DMS 273 (cell line): ENCODE results near the gene MATCAP1.
A peak's percentile ranks its signal among the peaks of the same experiment; 100 is the strongest.

ENCODE experiments used
- DNase-seq: peaks from one replicate; lab custom pipeline; 2025; ENCODE audit not compliant: unreplicated experiment; lab: John Stamatoyannopoulos, UW

MATCAP1 gene

GRCh38 chr16:67183627-67184452 is at the start of gene MATCAP1:
MATCAP1 (minus strand) TSS chr16:67183963; CDS start chr16:67180610, 3,353 bp downstream.
- peak; percentile 98 for DNase-seq

DNA sequence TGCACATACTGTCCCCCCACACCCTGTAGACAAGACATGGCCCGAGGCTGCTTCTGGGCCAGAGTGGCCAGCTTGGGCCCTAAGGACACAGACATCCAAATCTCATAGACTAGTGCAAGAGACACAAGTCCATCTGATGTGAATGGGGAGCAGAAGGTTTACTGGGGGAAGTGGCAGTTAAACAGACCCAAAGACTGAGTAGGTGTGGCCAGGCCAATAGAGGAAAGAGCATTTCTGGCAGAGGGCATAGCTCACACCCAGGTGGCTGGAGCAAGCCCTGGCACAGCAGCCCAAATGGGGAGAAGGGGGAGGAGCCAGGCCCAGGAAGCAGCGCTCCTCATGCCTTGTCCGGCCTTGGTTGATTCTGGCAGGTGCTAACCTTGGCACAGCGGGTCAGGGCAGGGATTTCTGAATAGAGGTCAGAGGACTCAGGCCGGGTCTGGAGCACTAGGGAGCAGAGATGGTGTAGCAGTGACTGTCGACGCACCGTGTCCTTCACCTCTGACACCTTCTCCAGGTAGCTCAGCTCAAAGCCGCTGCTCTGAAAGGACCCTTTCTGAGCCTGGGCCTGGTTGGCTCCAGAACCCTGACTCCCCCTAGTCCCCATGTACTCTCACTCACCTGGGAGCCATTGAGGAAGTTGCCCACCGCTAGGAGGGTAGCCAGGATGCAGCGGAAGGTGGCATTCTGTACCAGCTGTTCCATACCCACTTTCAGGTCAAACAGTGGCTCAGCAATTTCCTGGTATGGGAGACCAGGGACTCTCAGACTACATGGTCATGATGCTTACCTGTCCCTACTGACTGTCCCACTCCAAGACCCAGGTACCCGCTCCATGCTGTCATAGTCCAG is 47.3 kb upstream of the MATCAP1 start:
- peak; percentile 33 for DNase-seq

GRCh38 chr16:67229906-67230808 is 46.4 kb upstream of the MATCAP1 start:
- no peak for DNase-seq

- no peak for DNase-seq
Observed at GRCh38 chr16:67228905-67229304, 45.1 kb upstream of the MATCAP1 start.

GRCh38 chr16:67228034-67228785 is 44.4 kb upstream of the MATCAP1 start:
- DNase-seq, result no peak

DNA sequence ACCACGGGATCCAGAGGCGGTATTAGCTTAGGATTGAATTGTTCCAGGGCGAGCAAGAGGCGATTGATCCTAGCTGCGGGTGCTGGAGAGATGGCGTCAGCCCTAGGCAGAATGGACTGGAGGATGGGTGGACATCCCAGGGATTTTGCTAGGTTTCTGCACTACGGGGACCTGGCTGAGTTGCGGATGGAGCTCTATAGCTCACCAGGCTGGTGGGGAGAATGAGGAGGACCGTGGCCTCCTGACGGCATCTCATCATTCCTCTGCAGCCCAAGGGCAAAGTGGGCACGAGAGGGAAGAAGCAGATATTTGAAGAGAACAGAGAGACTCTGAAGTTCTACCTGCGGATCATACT is 43.8 kb upstream of the MATCAP1 start:
- no peak for DNase-seq

DNA sequence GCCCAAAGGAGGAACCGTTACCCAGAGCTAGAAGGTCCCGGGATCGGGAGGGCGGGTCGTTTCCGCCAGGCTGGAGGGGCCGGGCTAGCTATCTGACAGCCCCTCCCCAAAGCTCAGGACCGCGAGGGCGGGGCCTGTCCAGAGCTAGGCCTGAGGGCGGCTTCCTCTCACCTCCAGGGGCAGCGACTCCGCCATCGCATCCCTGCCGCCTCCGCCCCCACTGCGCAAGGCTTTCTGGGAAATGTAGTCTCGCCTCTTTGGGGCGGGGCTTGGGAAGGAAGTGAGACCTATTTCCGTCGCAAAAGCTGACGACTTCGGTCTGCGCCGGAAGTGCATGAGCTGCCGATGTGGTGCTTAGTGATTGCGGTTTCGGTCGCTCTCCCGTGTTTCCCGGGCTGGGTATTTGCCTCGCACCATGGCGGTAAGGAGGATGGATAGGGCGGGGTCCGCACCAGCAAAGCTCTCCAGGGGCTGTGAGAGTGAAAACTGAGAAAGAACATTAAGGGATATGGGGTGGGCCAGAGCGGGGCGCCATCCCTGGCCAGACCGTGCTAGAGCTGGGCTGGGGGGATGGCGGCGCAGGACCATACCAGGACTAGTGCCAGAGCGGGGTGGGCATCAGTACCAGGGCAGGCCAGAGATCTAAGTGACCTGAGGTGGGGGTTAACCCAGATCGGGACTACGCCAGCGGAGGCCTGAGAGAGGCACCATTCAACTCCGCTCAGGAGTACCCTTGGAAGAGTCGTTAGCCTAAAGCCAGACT is 43.2 kb upstream of the MATCAP1 start, which contains the start of gene TMEM208:
TMEM208 (plus strand) TSS at position 327 of the 763 bp plus-strand sequence; CDS start at position 416, 89 bp downstream.
- DNase-seq, result peak; percentile 100

- no peak for DNase-seq
Observed at GRCh38 chr16:67226295-67226803, 42.6 kb upstream of the MATCAP1 start.

DNA sequence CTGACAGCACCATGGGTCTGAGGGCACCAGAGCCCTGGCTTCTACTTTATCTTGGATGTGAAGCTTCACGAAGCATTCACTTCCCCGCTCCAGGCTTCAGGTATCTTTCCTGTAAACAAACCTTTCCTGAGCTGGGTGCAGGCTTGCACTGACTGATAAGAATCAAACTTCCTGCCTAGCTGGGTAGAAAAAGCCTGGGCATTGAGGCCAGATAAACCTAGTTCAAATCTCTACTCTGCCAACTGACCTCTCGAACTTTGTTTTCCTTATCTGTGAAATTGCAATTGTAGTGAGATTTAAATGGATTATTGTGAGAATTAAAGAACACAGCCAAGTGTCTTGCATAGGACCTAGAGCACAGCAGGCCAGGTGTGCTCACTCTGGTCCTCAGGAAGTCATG is 40.2 kb upstream of the MATCAP1 start:
- DNase-seq, result no peak

DNA sequence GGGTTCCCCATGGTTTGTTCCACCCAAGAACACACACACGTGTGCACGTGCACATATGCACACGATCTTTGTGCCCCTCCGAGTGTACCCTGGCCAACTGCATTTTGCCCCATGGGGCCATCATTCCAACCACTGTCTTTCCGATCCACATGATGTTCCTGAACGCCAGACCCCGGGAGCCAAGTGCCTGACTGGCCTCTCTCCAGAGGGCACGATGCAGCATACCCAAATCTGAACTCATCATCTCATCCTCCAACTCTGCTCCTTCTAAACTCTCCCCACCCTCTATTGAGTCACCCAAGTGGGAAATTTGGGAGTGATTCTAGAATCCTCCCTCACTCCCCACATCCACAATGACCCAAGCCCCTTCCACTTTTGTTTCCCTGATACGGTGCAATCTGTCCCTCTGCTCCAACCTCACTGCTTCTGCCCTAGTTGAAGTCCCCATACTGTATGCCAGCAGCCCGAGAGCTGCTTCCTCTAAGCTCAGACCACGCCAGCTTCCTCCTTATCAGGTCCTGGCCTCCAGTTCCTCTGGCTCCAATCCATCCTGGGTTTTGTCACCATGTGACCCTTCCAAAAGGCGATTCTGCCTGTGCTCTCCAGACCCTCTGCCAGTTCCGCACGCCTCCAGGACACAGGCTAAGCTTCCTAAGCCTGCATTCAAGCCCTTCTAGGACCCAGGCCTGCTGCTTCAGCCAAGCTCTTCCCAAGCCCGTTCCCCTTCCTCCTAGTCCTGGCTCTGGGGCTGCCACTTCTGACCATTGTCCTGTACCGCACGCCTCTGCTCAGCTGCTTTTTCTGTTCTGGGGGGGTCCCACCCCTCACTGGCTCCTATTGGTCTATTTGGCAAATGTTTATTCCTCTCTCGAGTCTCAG is 33.1 kb upstream of the MATCAP1 start:
- DNase-seq, result no peak

- no peak for DNase-seq
Observed at GRCh38 chr16:67215706-67216105, 31.9 kb upstream of the MATCAP1 start.

GRCh38 chr16:67213197-67214019 is 29.6 kb upstream of the MATCAP1 start:
- DNase-seq, result no peak

DNA sequence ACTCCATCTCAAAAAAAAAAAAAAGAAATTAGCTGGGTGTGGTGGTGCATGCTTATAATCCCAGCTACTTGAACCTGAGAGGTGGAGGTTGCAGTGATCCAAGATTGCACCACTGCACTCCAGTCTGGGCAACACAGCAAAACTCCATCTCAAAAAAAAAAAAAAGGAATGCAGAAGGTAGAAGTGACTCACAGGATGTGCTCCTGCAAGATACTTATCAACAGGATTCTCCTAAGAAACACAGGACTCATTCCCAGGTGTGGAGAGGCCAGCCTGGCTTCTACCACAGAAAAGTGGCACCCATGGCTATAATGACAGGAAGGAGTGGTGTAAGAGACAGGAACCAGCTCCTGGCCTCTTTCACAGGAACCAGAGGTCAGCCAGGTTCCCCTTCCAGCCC is 29.0 kb upstream of the MATCAP1 start:
- DNase-seq, result no peak

DNA sequence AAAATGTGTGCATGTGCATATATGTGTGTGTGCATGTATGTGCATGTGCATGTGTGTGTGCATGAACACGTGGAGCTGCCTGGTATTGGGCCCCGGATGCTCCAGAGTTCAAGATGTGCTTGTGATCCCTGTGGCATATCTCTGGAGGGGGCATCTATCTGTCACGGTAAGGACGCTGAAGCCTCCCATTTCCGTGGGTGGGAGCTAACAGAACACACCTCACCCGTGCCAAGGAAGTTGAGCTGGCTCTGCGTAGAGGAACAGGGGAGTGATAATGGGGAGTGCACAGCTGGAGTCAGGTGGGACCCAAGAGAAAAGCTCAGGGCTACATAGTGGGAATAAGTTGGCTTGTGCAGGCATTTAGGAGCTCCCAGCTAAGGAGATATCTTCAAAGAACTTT is 27.9 kb upstream of the MATCAP1 start:
- DNase-seq, result no peak

DNA sequence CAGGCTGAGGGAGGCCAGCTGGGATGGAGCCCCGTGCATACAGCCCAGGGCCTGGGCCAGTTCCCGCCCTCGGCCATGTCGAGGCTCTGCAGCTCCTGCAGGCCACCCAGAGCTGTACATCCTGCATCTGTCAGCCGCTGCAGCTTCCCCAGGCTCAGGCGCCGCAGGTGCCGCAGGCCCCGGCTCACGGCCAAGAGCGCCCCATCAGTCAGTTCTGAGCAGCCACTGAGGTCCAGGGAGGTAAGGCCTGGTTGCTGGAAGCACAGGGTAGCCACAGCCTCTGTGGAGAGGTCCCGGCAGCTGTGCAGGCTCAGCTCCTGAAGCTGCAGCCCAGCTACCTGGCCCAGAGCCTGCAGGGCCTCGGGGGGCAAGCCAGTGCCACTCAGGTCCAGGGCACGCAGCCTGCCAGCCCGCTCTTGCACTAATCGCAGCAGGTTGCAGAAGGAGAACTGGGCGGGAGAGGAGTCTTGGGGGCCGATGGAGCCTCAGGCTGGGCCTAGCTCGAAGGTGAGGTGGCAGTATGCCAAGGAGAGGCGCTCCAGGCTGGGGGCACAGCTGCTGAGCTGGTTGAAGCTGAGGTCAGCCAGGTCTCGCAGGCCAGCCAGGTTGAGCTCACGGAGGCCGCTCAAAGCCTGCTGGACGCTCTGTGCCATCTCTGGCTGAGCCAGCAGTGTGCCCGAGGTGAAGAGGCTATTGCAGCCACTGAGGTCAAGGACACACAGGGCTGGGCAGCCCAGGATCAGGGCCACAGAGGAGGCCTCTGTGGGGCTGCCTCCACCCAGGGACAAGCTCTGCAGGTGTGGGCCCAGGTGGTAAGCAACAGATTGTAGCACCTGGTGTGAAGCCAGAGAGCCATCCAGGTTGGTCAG is 26.5 kb upstream of the MATCAP1 start:
- peak; percentile 52 for DNase-seq

DNA sequence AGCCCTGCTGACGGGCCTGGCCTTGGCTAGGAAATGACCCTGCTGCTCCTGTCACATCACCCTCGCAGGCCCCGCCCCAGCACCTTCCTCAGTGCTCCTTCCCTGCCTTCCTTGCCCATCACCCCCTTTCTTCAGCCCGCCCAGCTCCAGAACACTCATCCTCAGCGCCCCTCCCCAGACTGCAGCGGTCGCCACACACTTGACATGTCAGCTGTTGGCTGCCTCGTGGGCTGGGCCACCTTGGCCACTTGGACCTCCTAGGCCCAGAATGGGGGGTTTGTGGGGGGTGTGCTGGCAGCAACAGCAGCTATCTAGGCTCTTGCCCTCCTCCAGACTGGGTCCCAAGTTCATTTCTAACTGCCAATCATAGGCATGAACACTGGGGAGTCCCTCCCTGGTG is 25.8 kb upstream of the MATCAP1 start:
- DNase-seq, result no peak
